ENCODE results near the gene CMIP. TPM values are rescaled to one million over a fixed set of nuclear protein-coding genes. Genes with fewer than 3 reads are reported as not detected.
A peak's percentile ranks its signal among the peaks of the same experiment; 100 is the strongest.

The CMIP gene
- total RNA-seq, 3 donors from 2014 or later: 73.3 to 127 (median 79.8) TPM

DNA sequence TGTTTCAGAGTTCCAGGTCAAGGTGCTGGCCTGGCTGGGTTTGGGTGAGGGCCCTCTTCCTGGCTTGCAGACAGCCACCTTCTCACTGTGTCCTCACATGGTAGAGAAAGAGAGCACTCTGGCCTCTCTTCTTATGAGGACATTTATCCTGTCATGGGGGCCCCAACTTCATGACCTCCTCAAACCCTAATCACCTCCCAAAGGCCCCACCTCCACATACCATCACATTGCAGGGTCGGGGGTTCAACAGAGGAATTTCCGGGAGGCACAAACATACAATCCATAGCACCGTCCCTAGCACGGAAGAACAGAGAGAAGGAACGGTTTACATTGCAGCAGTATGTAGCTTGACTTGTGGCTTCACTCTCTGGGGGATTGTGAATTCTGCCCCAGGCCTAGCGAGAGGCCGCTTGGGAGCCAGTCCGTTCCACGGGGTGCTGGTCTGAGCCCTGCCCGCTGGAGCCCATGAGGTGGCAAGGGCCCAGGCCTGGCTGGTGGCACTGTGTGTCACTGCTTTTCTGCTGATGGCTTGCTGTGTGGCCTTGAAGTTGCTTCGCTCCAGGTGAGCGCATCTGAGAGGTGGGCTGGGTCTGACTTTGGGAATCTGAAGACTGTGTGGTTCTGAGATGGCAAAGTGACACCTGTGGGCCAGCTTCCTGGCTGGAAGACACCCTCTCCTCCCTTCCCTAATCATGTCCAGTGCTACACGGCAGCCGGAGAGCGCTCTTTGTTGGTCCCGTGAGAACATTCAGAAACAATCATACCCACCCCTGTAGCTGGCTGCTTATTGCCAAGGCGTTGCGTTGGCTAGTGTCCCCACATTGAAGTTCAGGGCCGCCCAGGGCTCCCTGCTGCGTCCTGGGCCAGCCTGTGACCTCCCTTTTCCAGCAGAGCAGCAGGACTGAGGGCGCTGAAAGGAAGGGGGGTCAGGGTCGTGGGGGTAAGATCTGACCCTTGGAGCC is 98.3 kb downstream of the CMIP start:
- Histone ChIP-seq H3K36me3 (ENCODE audit: low read depth) (no peaks in the 10 kb centered on the region), H3K9me3 (no peaks in the 10 kb centered on the region), H3K4me1 (ENCODE audit: low read depth) (peaks cover 24% of the 10 kb centered on the region), H3K4me3 (no peak overlapping the region)
- no peak for TF ChIP-seq CTCF (IDR thresholded peaks at IDR 0.05)
- ATAC-seq (no peak), DNase-seq (no peak)
- intact Hi-C loops (cut with DNase I, micrococcal nuclease): no loop called here

DNA sequence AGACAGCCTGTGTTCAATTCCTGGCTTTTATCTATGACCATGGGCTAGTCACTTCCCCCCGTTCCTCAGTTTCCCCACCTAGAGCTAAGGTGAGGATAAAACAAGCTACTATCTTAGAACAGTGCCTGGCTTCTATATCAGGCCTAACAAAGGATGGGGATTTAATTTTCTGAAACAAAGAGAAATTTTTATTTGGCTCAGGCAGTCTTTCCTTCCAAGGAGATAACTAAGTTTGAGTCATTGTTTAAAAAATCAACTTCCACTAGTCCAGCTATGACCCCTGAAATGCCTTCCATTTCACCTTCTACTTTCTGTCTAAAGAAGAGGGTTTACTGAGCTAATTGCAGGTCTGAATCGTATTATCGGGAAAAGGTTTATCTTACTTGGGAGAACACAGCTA is 99.0 kb downstream of the CMIP start:
- peaks cover 30% of the 10 kb centered on the region for H3K4me1 ChIP-seq (ENCODE audit: low read depth)
- DNase-seq: no peak
- no peak for ATAC-seq

DNA sequence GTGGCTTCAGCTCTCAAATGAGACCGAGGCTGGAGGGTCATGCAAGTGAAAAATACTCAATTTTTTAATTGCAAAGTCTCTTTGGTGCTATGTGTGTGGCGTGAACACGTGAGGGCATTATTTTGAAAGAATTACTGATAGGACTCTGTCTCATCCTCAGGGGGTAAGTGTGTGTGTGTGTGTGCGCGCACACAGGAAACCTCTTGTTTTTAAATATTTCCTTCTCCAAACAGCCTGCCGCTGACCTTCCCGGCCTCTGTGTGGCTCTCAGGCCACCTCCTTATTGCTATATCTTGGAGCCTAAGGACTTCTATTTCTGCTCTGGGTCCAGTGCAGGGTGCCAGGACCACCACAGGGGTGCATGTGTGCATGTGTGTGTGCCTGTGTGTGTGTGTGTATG is 99.7 kb downstream of the CMIP start:
- peak; percentile 9 for ATAC-seq
- peaks cover 34% of the 10 kb centered on the region for H3K4me1 ChIP-seq (ENCODE audit: low read depth)

More for the DNA sequence above, 99.0 kb downstream of the CMIP start:
- no peak for TF ChIP-seq CTCF (IDR thresholded peaks at IDR 0.05)
- Histone ChIP-seq H3K4me3 (no peak overlapping the region), H3K36me3 (ENCODE audit: low read depth) (no peaks in the 10 kb centered on the region), H3K9me3 (no peaks in the 10 kb centered on the region)
- intact Hi-C loops (cut with DNase I, micrococcal nuclease): no loop called here

GRCh38 chr16:81544700-81545271 is 100.2 kb downstream of the CMIP start:
- Histone ChIP-seq H3K4me3 (no peak overlapping the region), H3K9me3 (no peaks in the 10 kb centered on the region), H3K36me3 (ENCODE audit: low read depth) (no peaks in the 10 kb centered on the region), H3K4me1 (ENCODE audit: low read depth) (peaks cover 34% of the 10 kb centered on the region)
- ATAC-seq (peak; percentile 42), DNase-seq (no peak)
- TF ChIP-seq CTCF (IDR thresholded peaks at IDR 0.05): no peak
- intact Hi-C loops (cut with DNase I, micrococcal nuclease): no loop called here

More for the DNA sequence above, 99.7 kb downstream of the CMIP start:
- no peaks in the 10 kb centered on the region for H3K9me3 ChIP-seq
- DNase-seq: no peak
- H3K36me3 ChIP-seq (ENCODE audit: low read depth): no peaks in the 10 kb centered on the region
- H3K4me3 ChIP-seq: no peak overlapping the region
- no peak for TF ChIP-seq CTCF (IDR thresholded peaks at IDR 0.05)
- intact Hi-C loops (cut with DNase I, micrococcal nuclease): no loop called here

- H3K36me3 ChIP-seq (ENCODE audit: low read depth): no peaks in the 10 kb centered on the region
- intact Hi-C loops (cut with DNase I, micrococcal nuclease): no loop called here
- DNase-seq: no peak
- peaks cover 34% of the 10 kb centered on the region for H3K4me1 ChIP-seq (ENCODE audit: low read depth)
- no peaks in the 10 kb centered on the region for H3K9me3 ChIP-seq
- ATAC-seq: no peak
- no peak overlapping the region for H3K4me3 ChIP-seq
- TF ChIP-seq CTCF (IDR thresholded peaks at IDR 0.05): no peak
These were observed 101.1 kb downstream of the CMIP start for GRCh38 chr16:81545470-81546250.

All from mucosa of descending colon (tissue), 3 donors.